H9 (cell line): Measurements from ENCODE around the gene RASSF8. TPM values are rescaled to one million over a fixed set of nuclear protein-coding genes. Genes with fewer than 3 reads are reported as not detected.

ENCODE experiments used
- DNase-seq: peaks from one replicate; pipeline ENCODE4 v3.0.0-alpha.2; 2017
- H2AFZ ChIP-seq: one replicate; pipeline ENCODE4 v1.6.1; 2013; ENCODE audit warnings: mild to moderate bottlenecking, low read length, control low read depth, moderate library complexity
- H2AK5ac ChIP-seq: 2 replicates; pipeline ENCODE4 v1.6.1; 2013; ENCODE audit warnings: low read length, control low read depth, mixed read lengths; ENCODE audit not compliant: insufficient read length
- H2BK120ac ChIP-seq: one replicate; pipeline ENCODE4 v1.6.1; 2013; ENCODE audit warnings: low read depth, mild to moderate bottlenecking, low read length, control low read depth, inconsistent platforms; ENCODE audit not compliant: poor library complexity, severe bottlenecking
- H2BK12ac ChIP-seq: 2 replicates; pipeline ENCODE4 v1.6.1; 2013; ENCODE audit warnings: low read length, control low read depth, mixed read lengths, low read depth; ENCODE audit not compliant: insufficient read length
- H2BK15ac ChIP-seq: 2 replicates; pipeline ENCODE4 v1.6.1; 2013; ENCODE audit warnings: low read depth, low read length, control low read depth
- H2BK20ac ChIP-seq: one replicate; pipeline ENCODE4 v1.6.1; 2013; ENCODE audit warnings: low read depth, mild to moderate bottlenecking, low read length, control low read depth, inconsistent platforms; ENCODE audit not compliant: poor library complexity, severe bottlenecking
- H2BK5ac ChIP-seq: 2 replicates; pipeline ENCODE4 v1.6.1; 2013; ENCODE audit warnings: low read length, control low read depth, mixed read lengths; ENCODE audit not compliant: insufficient read length
- H3K14ac ChIP-seq: 2 replicates; pipeline ENCODE4 v1.6.1; 2013; ENCODE audit warnings: low read length, control low read depth; ENCODE audit not compliant: insufficient read depth
- H3K18ac ChIP-seq: 2 replicates; pipeline ENCODE4 v1.6.1; 2013; ENCODE audit warnings: low read depth, mild to moderate bottlenecking, mixed read lengths, low read length, control low read depth; ENCODE audit not compliant: insufficient read length
- H3K23ac ChIP-seq: 2 replicates; pipeline ENCODE4 v1.6.1; 2013; ENCODE audit warnings: low read length, control low read depth, mixed read lengths, low read depth; ENCODE audit not compliant: insufficient read length
- H3K23me2 ChIP-seq: 2 replicates; pipeline ENCODE4 v1.6.1; 2013; ENCODE audit warnings: low read depth, mild to moderate bottlenecking, mixed read lengths, low read length, control low read depth; ENCODE audit not compliant: insufficient read length, poor library complexity, severe bottlenecking
- H3K27ac ChIP-seq: 2 replicates; pipeline ENCODE4 v1.5.1; 2013; ENCODE audit warnings: low read length, control low read depth, mixed read lengths, low read depth; ENCODE audit not compliant: insufficient read length
- H3K27me3 ChIP-seq: 2 replicates; pipeline ENCODE4 v1.6.1; 2013; ENCODE audit warnings: low read length, control low read depth, inconsistent platforms; ENCODE audit not compliant: insufficient read depth
- H3K4ac ChIP-seq: 2 replicates; pipeline ENCODE4 v1.6.1; 2013; ENCODE audit warnings: low read depth, mild to moderate bottlenecking, control low read depth, inconsistent platforms, low read length, moderate library complexity
- H3K4me1 ChIP-seq: 2 replicates; pipeline ENCODE4 v1.6.1; 2013; ENCODE audit warnings: low read length, control low read depth, inconsistent platforms; ENCODE audit not compliant: insufficient read depth
- H3K4me2 ChIP-seq: 2 replicates; pipeline ENCODE4 v1.6.1; 2013; ENCODE audit warnings: low read length, control low read depth, mixed read lengths; ENCODE audit not compliant: insufficient read length, insufficient read depth
- H3K56ac ChIP-seq: 2 replicates; pipeline ENCODE4 v1.6.1; 2013; ENCODE audit warnings: low read depth, mild to moderate bottlenecking, mixed read lengths, low read length, control low read depth; ENCODE audit not compliant: insufficient read length
- H3K79me1 ChIP-seq: 2 replicates; pipeline ENCODE4 v1.6.1; 2013; ENCODE audit warnings: low read depth, mild to moderate bottlenecking, moderate library complexity, low read length, control low read depth, inconsistent platforms; ENCODE audit not compliant: insufficient read depth, poor library complexity, severe bottlenecking
- H3K79me2 ChIP-seq: 2 replicates; pipeline ENCODE4 v1.6.1; 2013; ENCODE audit warnings: low read length, control low read depth, inconsistent platforms; ENCODE audit not compliant: insufficient read depth
- H3K9ac ChIP-seq: 2 replicates; pipeline ENCODE4 v1.6.1; 2013; ENCODE audit warnings: low read length, control low read depth, mixed read lengths; ENCODE audit not compliant: insufficient read length; ENCODE audit errors: extremely low read depth
- H3K9me3 ChIP-seq: one replicate; pipeline ENCODE4 v1.6.1; 2013; ENCODE audit warnings: low read depth, low read length, inconsistent platforms; ENCODE audit not compliant: control insufficient read depth
- H3T11ph ChIP-seq: one replicate; pipeline ENCODE4 v1.6.1; 2013; ENCODE audit warnings: mild to moderate bottlenecking, low read length, control low read depth, inconsistent platforms
- H4K20me1 ChIP-seq: one replicate; pipeline ENCODE4 v1.6.1; 2013; ENCODE audit not compliant: control insufficient read depth, insufficient read length, insufficient read depth
- H4K5ac ChIP-seq: 2 replicates; pipeline ENCODE4 v1.6.1; 2013; ENCODE audit warnings: low read depth, mild to moderate bottlenecking, mixed read lengths, low read length, control low read depth; ENCODE audit not compliant: insufficient read length
- H4K8ac ChIP-seq: replicated peaks from 2 replicates; pipeline ENCODE4 v1.6.1; 2013; ENCODE audit warnings: low read length, control low read depth, mixed read lengths, low read depth; ENCODE audit not compliant: insufficient read length
- H4K91ac ChIP-seq: 2 replicates; pipeline ENCODE4 v1.6.1; 2013; ENCODE audit warnings: low read depth, mild to moderate bottlenecking, moderate library complexity, mixed read lengths, low read length, control low read depth; ENCODE audit not compliant: insufficient read length
- H3K27ac Mint-ChIP-seq, 3 experiments: 2 replicates in 2 of 3; 3 replicates in 1 of 3; pipeline ENCODE4 v1.8.0; 2020 to 2021; ENCODE audit warnings: mixed read lengths in 3 of 3, mild to moderate bottlenecking in 1 of 3, moderate library complexity in 1 of 3
- H3K27me3 Mint-ChIP-seq: 2 replicates; pipeline ENCODE4 v1.8.0; 2021; ENCODE audit warnings: low read depth, mild to moderate bottlenecking, moderate library complexity, mixed read lengths
- H3K36me3 Mint-ChIP-seq, 3 experiments: 2 replicates in 2 of 3; 3 replicates in 1 of 3; pipeline ENCODE4 v1.8.0; 2020 to 2021; ENCODE audit warnings: low read depth in 3 of 3, mixed read lengths in 3 of 3; ENCODE audit not compliant: insufficient read depth in 1 of 3
- H3K4me1 Mint-ChIP-seq, 2 experiments: 2 replicates each; pipeline ENCODE4 v1.8.0; 2020; ENCODE audit warnings: mixed read lengths in 2 of 2
- H3K4me3 Mint-ChIP-seq, 2 experiments: 2 replicates in 1 of 2; 3 replicates in 1 of 2; pipeline ENCODE4 v1.8.0; 2020 to 2021; ENCODE audit warnings: mild to moderate bottlenecking in 2 of 2, mixed read lengths in 2 of 2, moderate library complexity in 1 of 2
- H3K9me3 Mint-ChIP-seq, 2 experiments: 2 replicates in 1 of 2; 3 replicates in 1 of 2; pipeline ENCODE4 v1.8.0; 2020; ENCODE audit warnings: mild to moderate bottlenecking in 2 of 2, mixed read lengths in 2 of 2, moderate library complexity in 1 of 2
- WGBS: extraction: QIAGEN DNeasy Blood & Tissue Kit; methylation state at CpG from one replicate; pipeline ENCODE4 v1.1.7; 2013; ENCODE audit warnings: missing lambda C conversion rate, low lambda C conversion rate, mixed read lengths; ENCODE audit not compliant: insufficient read length; ENCODE audit errors: extremely low coverage; 5-methylcytosine and 5-hydroxymethylcytosine counted together
- total RNA-seq: library from RNA; stranded (reverse); gene quantifications from 2 replicates; pipeline ENCODE4 v1.2.1, GENCODE V29; 2021
- TF ChIP-seq, protein P1 (sequence below): fragments of 200-600 bp; sonication (generic); conservative IDR thresholded peaks from 3 replicates; pipeline ENCODE4 v1.8.0; 2021; ENCODE audit warnings: antibody characterized with exemption, mild to moderate bottlenecking

Gene RASSF8
- total RNA-seq, 1 experiment from 2014 or later, result 38.8 TPM

DNA sequence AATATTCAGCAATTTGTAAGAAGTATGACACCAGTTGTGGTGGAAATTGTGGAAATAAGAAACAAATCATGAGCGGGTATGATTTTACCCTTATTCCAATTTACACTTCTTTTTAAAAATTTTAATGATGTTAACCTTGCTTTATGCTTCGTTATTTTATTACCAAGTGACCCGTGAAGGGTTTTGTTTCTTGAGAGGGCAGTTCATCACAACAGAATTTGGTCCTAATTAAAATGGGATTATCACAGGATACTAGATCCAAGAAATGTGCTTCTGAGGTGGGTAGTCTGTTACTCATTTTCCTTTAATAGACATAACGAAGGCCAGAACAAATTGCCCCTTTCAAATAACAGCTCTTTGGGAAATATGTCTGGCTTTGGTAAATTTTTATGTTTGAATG lies 25.5 kb upstream of the RASSF8 start:
- Mint-ChIP-seq H3K9me3 (no peaks in the 10 kb centered on the region), H3K4me3 (no peak overlapping the region), H3K36me3 (no peaks in the 10 kb centered on the region), H3K27ac (no peak overlapping the region), H3K27me3 (no peaks in the 10 kb centered on the region), H3K4me1 (peaks cover 3 to 4% of the 10 kb centered on the region in 2 experiments; a peak in 1 of 4 replicates)
- H3K79me1 ChIP-seq, result no peaks in the 10 kb centered on the region
- H3K23ac ChIP-seq, result no peak overlapping the region
- H2BK5ac ChIP-seq, result no peak overlapping the region
- H3K4me1 ChIP-seq, result no peaks in the 10 kb centered on the region
- no peak for DNase-seq
- no peak overlapping the region for H2AK5ac ChIP-seq
- H3K14ac ChIP-seq, result no peak overlapping the region
- TF ChIP-seq, protein P1, sequence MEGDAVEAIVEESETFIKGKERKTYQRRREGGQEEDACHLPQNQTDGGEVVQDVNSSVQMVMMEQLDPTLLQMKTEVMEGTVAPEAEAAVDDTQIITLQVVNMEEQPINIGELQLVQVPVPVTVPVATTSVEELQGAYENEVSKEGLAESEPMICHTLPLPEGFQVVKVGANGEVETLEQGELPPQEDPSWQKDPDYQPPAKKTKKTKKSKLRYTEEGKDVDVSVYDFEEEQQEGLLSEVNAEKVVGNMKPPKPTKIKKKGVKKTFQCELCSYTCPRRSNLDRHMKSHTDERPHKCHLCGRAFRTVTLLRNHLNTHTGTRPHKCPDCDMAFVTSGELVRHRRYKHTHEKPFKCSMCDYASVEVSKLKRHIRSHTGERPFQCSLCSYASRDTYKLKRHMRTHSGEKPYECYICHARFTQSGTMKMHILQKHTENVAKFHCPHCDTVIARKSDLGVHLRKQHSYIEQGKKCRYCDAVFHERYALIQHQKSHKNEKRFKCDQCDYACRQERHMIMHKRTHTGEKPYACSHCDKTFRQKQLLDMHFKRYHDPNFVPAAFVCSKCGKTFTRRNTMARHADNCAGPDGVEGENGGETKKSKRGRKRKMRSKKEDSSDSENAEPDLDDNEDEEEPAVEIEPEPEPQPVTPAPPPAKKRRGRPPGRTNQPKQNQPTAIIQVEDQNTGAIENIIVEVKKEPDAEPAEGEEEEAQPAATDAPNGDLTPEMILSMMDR, result no peak
- no CpG with 5 or more reads among the region's 4 CpGs for WGBS
- no peak overlapping the region for H3K9ac ChIP-seq
- no peaks in the 10 kb centered on the region for H3K23me2 ChIP-seq
- H3K9me3 ChIP-seq, result no peaks in the 10 kb centered on the region
- no peak overlapping the region for H4K5ac ChIP-seq
- H2BK12ac ChIP-seq, result no peak overlapping the region
- H4K91ac ChIP-seq, result no peak overlapping the region
- H3K27ac ChIP-seq, result no peak overlapping the region
- no peaks in the 10 kb centered on the region for H3K79me2 ChIP-seq
- no peak overlapping the region for H3K4ac ChIP-seq
- H3K27me3 ChIP-seq, result no peaks in the 10 kb centered on the region
- H2BK15ac ChIP-seq, result no peak overlapping the region
- no peak overlapping the region for H2BK120ac ChIP-seq
- no peak overlapping the region for H3K4me2 ChIP-seq
- no peak overlapping the region for H4K8ac ChIP-seq
- H3K56ac ChIP-seq, result no peak overlapping the region
- no peak overlapping the region for H2BK20ac ChIP-seq
- H4K20me1 ChIP-seq, result no peaks in the 10 kb centered on the region
- H3T11ph ChIP-seq, result no peak overlapping the region
- no peak overlapping the region for H3K18ac ChIP-seq
- no peak overlapping the region for H2AFZ ChIP-seq
